Neutrophil (primary cell): ENCODE measurements around the gene CD247.

Experiments
- H3K27ac ChIP-seq: fragments of 200-600 bp; sonication (generic); 2 replicates; pipeline ENCODE4 v1.5.1; 2016; ENCODE audit warnings: mild to moderate bottlenecking, moderate library complexity
- H3K27me3 ChIP-seq: fragments of 200-600 bp; sonication (generic); 2 replicates; pipeline ENCODE4 v1.6.0; 2016; ENCODE audit warnings: mild to moderate bottlenecking
- H3K36me3 ChIP-seq: fragments of 200-600 bp; sonication (generic); 2 replicates; pipeline ENCODE4 v1.5.1; 2017
- H3K4me1 ChIP-seq, 2 experiments: fragments of 200-600 bp in 1 of 2; sonication (generic) in 1 of 2; 1 replicate in 1 of 2; 2 replicates in 1 of 2; pipeline versions ENCODE4 v1.5.1 to v1.6.1; 2013 to 2016; ENCODE audit warnings: low read depth in 1 of 2, low read length in 1 of 2, mild to moderate bottlenecking in 1 of 2, moderate library complexity in 1 of 2; ENCODE audit not compliant: control insufficient read depth in 1 of 2, insufficient read depth in 1 of 2
- H3K4me3 ChIP-seq, 2 experiments: fragments of 200-600 bp in 1 of 2; sonication (generic) in 1 of 2; 1 replicate in 1 of 2; 2 replicates in 1 of 2; pipeline ENCODE4 v1.5.1; 2013 to 2016; ENCODE audit warnings: low read depth in 1 of 2, low read length in 1 of 2, mild to moderate bottlenecking in 1 of 2, moderate library complexity in 1 of 2
- H3K9me3 ChIP-seq: fragments of 200-600 bp; sonication (generic); 2 replicates; pipeline ENCODE4 v1.5.1; 2016
- CTCF ChIP-seq: fragments of 200-600 bp; sonication (generic); IDR thresholded peaks from 2 replicates; pipeline ENCODE4 v1.5.1; 2016; ENCODE audit warnings: antibody characterized with exemption

The CD247 gene

GRCh38 chr1:167554028-167554779 is 35.9 kb upstream of the CD247 start:
- H3K27me3 ChIP-seq: no peaks in the 10 kb centered on the region
- no peak for TF ChIP-seq CTCF
- peaks cover 59 to 77% of the 10 kb centered on the region in 2 experiments for H3K4me1 ChIP-seq
- no peaks in the 10 kb centered on the region for H3K9me3 ChIP-seq
- no peaks in the 10 kb centered on the region for H3K36me3 ChIP-seq
- H3K27ac ChIP-seq: peak overlapping the region; percentile 93
- H3K4me3 ChIP-seq: peak overlapping the region; percentile 78 to 81

GRCh38 chr1:167553136-167554027 is 35.1 kb upstream of the CD247 start, which contains the start of gene CREG1:
Gene CREG1 (minus strand): TSS chr1:167553762.
- Histone ChIP-seq H3K9me3 (no peaks in the 10 kb centered on the region), H3K36me3 (no peaks in the 10 kb centered on the region), H3K4me3 (peak within 1 kb of the TSS; percentile 78 to 81), H3K4me1 (peaks cover 67 to 85% of the 10 kb centered on the region in 2 experiments), H3K27me3 (no peaks in the 10 kb centered on the region), H3K27ac (peak within 1 kb of the TSS; percentile 93)
- TF ChIP-seq CTCF: peak; percentile 54

- Histone ChIP-seq H3K27ac (peak overlapping the region; percentile 93), H3K36me3 (no peaks in the 10 kb centered on the region), H3K9me3 (no peaks in the 10 kb centered on the region), H3K4me3 (peak overlapping the region in 1 of 2 experiments; percentile 13), H3K27me3 (no peaks in the 10 kb centered on the region), H3K4me1 (peaks cover 79 to 93% of the 10 kb centered on the region in 2 experiments)
- no peak for TF ChIP-seq CTCF
Observed at GRCh38 chr1:167551362-167551761, 33.0 kb upstream of the CD247 start.

- H3K36me3 ChIP-seq: no peaks in the 10 kb centered on the region
- H3K9me3 ChIP-seq: no peaks in the 10 kb centered on the region
- H3K4me3 ChIP-seq: peak overlapping the region; percentile 22 to 35
- TF ChIP-seq CTCF: no peak
- H3K4me1 ChIP-seq: peaks cover 73 to 75% of the 10 kb centered on the region in 2 experiments
- no peaks in the 10 kb centered on the region for H3K27me3 ChIP-seq
- H3K27ac ChIP-seq: peak overlapping the region; percentile 93
Observed at GRCh38 chr1:167548059-167548932, 30.0 kb upstream of the CD247 start.

GRCh38 chr1:167546935-167547334 is 28.6 kb upstream of the CD247 start:
- TF ChIP-seq CTCF: no peak
- Histone ChIP-seq H3K4me1 (peaks cover 70 to 71% of the 10 kb centered on the region in 2 experiments), H3K27ac (peak overlapping the region; percentile 93), H3K4me3 (no peak overlapping the region), H3K36me3 (no peaks in the 10 kb centered on the region), H3K9me3 (no peaks in the 10 kb centered on the region), H3K27me3 (no peaks in the 10 kb centered on the region)
